ENCODE measurements around the gene PANK3.

DNA sequence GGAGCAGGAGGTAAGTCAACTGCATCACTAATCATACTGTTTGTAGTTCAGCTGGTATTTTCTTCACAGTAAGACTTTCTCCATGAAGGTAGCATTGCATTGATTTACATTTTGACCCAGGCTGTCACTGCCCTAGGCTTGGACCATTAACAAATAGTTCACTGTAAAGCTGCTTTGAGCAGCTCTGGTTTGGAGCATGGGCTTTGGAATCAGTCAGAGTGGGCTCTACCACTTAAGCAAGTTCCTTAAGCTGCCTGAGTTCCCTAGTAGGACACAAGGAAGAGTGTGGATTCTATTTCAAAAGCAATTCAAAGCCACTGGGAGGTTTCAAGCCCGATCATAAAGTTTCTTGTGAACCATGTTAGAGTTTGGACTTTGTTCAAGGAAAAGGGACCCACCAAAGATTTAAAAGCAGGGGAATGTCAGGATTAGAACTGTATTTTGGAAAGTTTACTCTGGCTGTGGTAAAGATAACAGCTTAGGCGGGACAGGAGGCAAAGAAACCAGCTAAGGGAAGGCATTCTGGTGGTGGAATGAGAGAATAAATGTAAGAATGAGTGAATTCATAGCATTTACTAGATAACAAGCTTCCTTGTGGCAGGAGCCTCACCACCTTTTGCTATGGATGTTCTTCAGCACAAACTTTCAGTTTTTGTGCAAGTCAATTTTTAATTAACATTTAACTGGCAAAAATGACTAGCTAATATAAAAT is 12.3 kb upstream of the PANK3 start:
- TF ChIP-seq, protein P1, sequence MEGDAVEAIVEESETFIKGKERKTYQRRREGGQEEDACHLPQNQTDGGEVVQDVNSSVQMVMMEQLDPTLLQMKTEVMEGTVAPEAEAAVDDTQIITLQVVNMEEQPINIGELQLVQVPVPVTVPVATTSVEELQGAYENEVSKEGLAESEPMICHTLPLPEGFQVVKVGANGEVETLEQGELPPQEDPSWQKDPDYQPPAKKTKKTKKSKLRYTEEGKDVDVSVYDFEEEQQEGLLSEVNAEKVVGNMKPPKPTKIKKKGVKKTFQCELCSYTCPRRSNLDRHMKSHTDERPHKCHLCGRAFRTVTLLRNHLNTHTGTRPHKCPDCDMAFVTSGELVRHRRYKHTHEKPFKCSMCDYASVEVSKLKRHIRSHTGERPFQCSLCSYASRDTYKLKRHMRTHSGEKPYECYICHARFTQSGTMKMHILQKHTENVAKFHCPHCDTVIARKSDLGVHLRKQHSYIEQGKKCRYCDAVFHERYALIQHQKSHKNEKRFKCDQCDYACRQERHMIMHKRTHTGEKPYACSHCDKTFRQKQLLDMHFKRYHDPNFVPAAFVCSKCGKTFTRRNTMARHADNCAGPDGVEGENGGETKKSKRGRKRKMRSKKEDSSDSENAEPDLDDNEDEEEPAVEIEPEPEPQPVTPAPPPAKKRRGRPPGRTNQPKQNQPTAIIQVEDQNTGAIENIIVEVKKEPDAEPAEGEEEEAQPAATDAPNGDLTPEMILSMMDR (IDR thresholded peaks at IDR 0.05 in 8 of 11, conservative IDR thresholded peaks at IDR 0.05 in 3 of 11): no peak
- no peak for TF ChIP-seq POLR2A (IDR thresholded peaks at IDR 0.05)

Measured in spleen (tissue), 7 donors.